HG03521 (cell line): ENCODE data around the gene E2F4.

Experiments
- ATAC-seq: cut with Tn5 transposase; IDR thresholded peaks from one replicate; pipeline ENCODE4 v1.9.1; 2021; ENCODE audit warnings: mild to moderate bottlenecking, moderate library complexity; ENCODE audit not compliant: unreplicated experiment

Gene E2F4

DNA sequence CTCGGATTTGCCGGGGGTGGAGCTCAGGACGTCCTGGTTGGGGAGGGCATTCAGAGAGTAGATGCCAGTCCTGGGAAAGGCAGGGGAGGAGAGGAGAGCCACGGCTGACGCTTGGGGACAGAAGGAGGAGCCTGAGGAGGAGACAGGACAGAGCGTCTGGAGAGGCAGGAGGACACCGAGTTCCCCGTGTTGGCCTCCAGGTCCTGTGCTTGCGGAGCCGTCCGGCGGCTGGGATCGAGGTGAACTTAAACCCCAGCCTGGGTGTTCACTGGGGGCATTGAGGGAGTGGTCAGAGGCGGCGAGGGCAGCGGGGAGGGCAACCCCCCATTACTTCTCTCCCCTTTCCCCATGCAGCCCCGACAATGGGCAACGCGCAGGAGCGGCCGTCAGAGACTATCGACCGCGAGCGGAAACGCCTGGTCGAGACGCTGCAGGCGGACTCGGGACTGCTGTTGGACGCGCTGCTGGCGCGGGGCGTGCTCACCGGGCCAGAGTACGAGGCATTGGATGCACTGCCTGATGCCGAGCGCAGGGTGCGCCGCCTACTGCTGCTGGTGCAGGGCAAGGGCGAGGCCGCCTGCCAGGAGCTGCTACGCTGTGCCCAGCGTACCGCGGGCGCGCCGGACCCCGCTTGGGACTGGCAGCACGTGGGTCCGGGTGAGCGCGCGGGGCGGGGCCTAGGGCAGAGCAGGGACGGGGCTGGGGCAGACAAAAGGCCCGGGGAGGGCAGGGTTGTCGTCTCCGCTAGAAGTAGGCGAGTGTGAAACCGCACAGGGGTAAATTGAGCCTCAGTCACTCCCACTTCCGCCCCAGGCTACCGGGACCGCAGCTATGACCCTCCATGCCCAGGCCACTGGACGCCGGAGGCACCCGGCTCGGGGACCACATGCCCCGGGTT, 17.9 kb upstream of the E2F4 start:
- ATAC-seq, result peak; percentile 42

DNA sequence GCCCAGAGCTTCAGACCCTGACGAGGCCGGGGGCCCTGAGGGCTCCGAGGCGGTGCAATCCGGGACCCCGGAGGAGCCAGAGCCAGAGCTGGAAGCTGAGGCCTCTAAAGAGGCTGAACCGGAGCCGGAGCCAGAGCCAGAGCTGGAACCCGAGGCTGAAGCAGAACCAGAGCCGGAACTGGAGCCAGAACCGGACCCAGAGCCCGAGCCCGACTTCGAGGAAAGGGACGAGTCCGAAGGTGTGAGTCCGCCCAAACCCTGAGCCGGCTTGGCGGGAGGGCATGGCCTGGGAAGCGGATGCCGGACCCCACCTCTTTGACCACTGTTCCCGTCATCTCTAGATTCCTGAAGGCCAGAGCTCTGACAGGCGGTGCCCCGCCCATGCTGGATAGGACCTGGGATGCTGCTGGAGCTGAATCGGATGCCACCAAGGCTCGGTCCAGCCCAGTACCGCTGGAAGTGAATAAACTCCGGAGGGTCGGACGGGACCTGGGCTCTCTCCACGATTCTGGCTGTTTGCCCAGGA, 17.2 kb upstream of the E2F4 start:
- ATAC-seq, result no peak

DNA sequence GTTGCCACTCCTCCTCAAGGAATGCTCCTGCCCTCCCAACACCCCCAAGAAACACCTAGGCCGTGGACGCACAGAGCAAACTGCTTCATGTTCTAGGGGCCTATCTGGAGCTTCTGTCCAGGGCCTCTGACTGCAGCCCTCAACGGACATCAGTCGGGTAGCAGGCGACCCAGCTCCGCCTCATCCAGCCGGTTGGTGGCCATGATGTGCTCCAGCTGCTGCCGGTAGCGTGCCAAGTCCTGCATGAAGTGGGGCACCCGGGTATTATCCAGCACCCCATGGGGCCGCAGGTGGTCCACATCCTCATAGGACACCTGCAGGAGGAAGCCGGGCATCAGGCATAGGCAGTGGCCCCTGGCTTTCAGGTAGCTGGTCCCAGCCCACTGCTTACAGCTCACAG, 15.3 kb upstream of the E2F4 start:
- ATAC-seq, result no peak

DNA sequence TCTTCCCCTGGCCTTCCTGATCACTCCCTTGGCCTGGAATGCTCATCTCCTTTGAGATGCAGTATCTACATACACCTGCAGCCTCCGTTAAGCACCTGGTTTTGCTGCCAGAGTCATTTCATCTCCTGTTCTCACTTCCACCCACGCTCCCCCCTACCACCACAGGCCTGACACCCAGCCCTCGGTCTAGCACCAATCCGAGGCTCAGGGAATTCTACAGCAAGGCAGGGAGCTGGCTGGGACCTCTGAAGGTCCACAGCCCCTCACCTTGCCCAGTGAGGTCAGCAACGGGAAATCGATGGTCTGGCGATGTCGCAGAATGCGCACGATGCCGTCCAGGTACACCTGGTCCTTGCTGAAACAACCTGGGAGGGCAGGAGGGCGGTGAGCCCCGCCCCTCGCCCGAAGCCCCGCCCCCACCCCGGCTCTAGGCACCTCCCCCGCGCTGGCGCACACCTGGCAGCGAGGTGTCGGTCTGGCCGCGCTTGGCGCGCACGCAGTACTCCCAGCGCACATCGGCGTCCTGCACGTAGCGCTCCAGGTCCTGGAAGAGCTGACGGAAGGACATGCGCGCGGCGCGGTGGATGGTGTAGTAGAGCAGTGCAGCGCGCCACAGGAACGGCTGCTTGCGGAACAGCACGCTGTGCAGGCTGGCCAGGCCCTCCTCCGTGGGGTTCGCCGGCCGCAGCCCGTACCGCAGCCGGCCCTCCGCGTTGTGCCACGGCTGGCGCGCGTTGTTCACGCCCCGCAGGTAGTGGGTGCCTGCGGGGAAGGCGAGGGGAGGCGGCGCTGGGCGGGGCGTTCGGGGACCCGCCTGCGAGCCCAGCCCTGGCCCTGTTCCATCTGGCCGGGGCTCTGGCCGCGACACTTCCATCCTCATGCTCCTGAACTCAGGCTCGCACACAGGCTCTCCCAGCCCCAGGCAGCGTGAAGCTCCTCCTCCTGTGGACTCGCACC, 13.9 kb upstream of the E2F4 start:
- ATAC-seq, result no peak

DNA sequence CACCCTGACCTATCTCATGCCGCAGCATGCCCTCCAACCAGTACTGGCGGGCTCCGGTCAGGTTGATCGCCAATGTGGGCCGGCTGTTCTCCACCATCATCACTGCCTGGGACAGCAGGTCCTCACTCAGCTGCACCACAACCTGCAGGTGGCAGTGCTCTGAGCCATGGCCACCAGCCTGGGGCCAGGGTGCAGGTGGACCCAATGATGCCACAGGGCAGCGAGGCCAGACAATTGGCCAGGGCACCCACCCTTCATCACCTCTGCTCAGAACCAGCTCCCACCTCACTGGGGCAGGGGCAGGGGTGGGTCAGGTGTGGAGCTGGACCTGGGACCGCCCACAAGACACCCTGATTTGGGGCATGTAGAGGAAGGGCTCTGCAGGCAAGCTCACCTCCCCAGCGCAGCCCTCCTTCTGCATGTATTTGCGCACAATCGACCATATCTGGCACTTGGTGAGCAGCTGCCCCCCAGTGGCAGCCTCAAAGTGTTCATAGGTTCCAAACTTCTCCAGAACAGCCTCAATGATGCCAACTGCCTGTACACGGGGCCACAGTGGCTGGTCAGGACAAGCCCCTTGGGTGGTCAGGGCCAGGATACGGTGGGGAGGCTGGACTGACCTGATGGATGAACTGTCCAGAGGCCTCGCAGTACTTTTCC, 12.4 kb upstream of the E2F4 start:
- no peak for ATAC-seq

DNA sequence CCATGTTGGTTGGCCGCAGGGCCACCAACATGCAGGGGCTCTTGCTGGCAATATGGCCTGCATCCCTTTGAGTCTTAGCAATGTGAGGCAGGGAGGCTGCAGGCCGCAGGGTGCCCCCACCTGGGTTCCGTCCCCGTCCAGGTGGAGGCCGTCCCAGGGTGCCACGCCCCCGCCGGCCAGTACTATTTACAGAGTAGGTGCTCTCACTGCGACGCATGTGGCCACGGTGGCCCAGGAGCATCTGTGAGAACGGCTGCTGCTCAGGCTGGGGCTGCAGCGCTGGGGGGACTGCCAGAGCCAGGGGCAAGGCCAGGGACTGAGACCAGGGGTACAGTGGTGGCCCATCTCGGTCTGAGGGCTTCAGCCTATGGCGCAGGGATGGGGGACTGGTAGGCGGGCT, 11.8 kb upstream of the E2F4 start:
- ATAC-seq, result no peak

DNA sequence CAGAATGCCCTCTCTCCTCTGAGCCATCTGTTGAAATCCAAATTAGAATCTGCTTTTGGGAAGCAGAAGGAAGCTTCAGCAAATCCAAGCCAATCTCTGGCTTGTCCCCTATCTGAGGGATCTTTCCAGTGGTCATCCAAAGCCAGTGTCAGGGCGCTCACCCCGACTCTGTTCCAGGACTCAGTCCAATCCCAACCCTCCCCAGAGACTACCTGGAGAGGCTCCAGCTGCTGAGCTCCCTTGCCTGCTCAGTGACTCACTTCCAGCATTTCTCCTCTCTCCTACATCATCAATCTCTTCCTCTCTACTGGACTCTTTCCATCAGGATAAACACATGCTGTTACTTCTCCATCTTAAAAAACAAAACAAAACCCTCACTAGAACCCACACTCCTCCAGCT, 10.6 kb upstream of the E2F4 start:
- ATAC-seq, result no peak

DNA sequence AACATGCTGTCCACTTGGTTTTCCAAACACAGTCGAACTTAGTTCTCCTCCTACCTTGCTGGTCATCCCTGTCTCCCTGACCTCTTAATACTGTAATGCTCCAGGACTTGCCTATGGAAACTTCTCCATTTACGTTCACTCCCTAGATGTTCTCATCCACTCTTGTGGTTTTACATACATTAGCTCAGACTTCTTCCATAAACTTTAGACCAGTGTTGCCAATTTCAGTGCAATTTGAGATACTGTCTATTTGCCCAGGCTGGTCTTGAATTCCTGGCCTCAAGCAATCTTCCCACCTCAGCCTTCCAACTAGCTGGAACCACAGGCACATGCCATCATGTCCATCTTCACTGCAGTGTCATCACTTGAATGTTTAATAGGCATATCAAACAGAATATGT, 9.7 kb upstream of the E2F4 start:
- no peak for ATAC-seq

DNA sequence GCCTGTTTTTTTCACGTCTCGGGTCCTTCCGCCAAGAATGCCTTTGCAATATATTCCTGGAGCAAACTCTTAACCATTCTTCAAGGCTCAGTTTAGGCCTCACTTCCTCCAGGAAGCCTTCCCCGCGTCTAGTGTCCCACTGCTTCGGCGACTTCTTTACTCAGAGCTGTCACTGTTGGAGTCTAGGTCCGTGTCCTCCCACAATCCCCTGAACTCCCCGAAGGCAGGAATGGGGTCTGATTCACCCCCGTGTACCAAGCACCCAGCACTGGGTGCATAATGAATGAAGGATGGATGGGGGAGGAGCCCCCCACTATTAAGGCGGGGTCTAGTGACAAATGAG, 8.7 kb upstream of the E2F4 start:
- no peak for ATAC-seq

DNA sequence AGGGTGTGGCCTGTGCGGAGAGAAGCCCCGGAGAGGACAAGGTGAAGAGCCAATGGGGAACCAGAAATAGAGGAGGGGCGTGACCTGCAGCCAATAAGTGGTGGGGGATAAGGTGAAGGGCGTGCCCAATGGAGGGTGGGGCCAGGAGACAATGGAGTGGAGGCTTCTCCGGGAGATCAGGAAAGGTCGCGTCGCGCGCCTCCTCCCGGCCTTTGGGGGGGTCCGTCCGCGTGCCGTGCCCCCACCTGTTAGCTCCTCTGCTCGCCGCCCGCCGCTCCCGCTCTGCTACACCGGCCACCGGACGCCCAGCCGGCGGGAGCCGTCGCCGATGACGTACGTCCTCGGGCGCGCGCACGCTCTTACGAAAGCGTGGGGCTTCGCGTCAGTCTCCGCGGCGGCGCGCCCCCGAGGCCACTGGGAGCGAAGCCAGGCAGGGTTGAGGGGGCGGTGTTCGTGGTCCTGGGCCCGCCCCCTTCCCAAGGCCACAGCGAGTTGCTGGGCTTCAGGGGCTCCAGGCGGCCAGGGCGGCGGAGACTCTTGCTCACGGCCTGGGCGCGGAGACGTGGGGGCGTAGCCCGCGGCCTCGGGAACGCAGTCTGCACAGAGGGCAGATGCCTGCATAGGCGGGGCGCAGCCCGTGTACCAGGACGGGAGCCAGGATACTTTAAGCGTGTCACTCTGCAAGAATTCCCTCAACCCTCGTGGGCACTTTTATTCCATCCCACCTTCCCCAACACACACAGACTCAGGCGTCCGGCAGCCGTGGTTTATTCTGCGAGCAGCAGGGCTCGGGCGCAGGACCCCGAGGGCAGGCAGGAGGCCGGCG, 8.1 kb upstream of the E2F4 start, which contains the start of gene MATCAP1:
Gene MATCAP1 (minus strand): TSS at position 337 of the 826 bp plus-strand sequence. CDS start 3,353 bp downstream, outside the sequence.
- peak; percentile 90 for ATAC-seq

DNA sequence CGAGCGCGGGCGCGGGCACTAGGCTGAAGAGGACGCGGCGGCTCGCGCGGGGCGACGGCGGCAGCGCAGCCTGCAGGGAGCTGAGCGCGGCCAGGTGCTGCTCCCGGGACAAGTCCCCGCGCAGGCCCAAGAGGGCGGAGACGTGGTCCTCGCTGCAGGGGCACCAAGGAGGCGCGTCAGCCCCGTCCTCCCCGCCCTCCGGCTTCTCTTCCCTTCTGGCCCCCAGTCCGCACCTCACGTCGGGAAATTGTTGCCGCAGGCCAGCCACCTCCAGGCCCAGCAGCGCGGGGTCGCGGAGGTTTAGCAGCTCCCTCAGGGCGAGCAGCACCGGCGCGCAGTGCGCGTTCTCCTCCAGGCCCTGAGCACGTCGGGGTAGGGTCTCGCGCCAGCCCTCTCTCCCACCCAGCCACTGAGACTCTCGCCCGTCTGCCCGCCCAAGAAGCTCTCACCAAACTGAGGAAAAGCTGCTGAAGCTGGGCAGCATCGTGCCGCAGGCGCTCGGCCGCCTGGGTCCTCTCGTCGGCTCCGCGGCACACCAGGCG, 7.4 kb upstream of the E2F4 start:
- ATAC-seq, result no peak

DNA sequence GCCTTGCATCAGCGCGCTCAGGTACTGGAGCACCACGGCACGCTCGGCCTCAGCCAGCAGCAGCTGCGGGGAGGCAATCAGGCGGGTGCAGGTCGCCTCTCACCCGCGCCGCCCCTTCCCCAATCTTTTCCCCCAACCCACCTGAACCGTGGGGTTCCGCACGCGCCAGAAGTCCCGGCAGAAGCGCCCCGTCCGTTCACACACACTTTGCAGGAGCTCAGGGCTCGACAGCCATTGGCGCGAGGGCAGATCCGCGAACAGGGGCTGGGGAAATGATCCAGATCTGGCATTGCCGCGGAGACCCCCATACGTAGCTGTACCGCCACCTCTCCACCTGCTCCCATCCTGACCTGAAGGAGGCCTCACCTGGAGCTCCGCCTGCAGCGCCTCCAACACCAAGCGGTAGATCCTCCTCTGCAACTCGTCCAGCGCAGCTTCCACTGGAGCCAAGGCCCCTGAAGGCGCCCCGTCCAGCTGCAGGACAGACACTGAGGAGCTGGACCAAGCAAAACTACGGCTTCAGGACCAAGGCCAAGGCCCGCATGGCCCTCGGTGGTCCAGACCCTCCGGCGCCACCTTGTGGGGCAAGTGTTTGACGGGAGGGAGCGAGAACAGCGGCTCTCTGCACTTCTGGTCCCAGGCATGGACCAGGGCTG, 6.8 kb upstream of the E2F4 start:
- ATAC-seq, result no peak

DNA sequence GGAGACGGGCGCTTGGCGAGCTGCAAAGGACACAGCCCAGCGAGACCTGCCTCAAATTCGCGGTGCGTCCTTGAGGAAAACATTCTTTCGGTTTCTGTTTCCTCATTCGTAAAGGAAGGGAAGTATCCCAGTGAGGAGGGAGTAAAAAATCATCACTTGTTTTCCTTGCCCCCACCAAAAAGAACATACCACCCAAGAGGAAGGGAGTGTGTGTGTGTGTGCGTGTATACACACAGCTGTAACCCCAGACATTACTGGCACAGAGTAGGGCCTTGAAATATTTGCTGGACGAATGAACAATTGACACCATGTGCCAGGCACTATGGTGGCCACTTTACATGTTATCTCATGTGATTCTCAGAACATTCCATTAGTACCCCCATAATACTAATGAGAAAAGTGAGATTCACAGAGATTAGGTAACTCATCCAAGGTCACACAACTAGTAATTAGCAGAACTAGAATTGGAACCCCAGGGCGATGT, 6.3 kb upstream of the E2F4 start:
- ATAC-seq, result no peak

DNA sequence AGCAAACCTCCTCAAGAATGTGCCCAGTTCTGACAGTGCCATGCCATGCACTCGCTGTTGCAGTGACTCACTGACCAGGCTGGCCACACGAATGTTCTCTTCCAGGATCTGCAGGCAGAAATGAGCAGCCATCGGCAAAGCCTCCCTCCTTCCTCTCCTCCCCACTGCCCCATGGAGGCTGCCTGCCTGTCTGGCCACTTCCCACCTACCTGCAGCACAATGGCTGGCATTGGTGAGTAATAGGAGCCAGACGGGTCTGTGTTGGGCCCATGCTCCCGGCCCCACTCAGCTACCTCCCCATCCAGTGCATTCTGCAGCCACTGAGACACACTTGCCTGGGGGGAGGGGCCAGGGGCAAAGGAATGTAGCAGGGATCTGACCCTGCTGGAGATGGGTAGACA, 5.4 kb upstream of the E2F4 start:
- no peak for ATAC-seq

DNA sequence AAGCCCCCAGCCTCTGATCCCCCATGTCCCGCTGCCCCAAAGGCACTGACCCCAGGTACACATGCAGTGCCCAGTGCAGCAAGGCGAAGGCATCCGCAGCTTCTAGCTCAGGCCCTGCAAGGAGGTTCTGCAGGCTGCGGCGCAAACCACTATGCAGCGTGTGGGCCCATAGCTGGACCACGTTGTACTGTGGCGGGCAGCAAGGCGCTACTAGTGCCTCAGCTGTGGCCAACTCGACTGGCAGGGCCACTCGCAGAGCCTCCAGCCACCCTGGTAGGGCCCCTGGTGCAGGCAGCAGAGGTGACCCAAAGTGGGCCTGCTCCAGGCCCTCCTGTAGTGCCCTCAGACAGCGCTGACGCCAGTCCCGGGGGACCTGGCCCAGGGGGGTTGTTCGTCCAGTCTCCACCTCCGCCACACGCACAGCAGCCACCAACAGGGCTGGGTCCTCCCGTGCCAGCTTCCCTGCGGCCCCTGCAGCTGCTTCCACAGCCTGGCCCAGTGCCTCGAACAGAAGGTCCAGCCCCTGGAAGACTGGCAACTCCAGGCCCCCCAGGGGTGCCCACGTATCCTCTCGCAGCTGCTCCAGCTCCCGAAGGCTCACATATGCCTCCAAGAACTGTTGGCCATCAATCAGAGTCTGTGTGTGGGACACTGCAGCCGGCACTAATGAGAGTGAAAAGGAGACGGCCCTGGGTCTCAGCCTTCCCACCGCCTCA, 4.6 kb upstream of the E2F4 start:
- no peak for ATAC-seq

DNA sequence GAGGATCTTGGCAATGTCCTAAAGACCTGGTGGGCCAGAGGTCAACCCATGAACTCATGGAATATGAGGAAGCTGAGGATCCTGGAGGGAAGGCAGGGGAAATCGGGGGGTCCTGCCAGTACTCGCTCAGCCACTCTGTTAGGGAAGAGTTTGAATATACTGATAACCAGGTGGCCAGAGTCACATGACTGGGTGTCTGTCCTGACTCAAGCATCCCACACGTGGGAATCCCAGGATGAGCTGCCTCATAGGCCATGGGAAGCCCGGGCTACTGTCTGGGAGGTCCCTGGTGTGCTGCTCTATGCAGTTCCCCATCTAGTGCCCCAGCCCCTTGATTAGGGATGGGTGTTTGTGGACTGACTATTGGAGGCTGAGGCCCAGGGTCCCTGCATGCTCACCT, 3.6 kb upstream of the E2F4 start:
- no peak for ATAC-seq

DNA sequence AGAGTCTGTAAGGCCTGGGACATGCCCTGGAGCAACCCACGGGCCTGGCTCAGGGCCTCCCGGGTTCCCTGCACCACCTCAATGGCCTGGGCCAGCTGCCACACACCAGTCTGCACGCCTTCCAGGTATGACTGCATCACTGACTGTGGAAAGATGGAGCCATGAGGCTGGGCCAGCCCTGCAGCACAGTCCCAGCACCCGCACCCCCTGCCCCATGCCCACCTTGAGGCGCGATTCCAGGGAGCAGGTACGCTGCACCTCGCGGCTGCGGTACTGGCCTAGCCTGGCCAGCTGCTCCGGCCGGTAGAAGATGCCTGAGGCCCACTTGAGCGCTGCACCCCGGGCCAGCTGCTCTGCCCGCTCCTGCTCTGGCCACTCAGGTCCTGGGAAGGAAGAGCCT, 3.2 kb upstream of the E2F4 start:
- ATAC-seq, result no peak

DNA sequence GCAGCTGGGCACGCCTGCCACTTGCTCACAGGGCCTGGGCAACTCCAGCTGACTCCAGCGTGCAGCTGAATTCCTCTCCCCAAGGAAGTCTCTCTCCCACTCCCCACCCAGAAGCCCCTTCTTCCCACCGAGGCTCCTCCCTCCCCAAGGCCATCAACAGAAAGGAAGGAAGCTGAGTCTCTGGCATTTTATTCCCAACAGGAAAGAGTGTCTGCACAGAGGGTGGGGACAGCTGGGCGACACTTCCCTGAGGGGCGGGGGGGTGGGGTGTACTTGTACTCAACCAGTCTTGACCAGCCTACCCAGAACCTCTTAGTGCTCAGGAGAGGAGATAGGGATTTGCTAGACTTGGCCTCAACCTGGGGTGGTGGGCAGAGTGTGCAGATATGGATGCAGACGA, 1.9 kb upstream of the E2F4 start, which contains the start of gene EXOC3L1:
Gene EXOC3L1 (minus strand): TSS at position 96 of the 400 bp plus-strand sequence. CDS start 460 bp downstream, outside the sequence.
- no peak for ATAC-seq
